Right ventricle myocardium superior (tissue), 1 donor: ENCODE measurements around the gene MMS19. TPM values are rescaled to one million over a fixed set of nuclear protein-coding genes. Genes with fewer than 3 reads are reported as not detected.
A peak's percentile ranks its signal among the peaks of the same experiment; 100 is the strongest.
"Not testable (repeated sequence)": the region's sequence is repeated elsewhere in the genome, so short reads cannot be mapped to it uniquely, and the experiment has no call there.

Source experiments
- ATAC-seq: fragments of 200-7000 bp; cut with Tn5 transposase; one replicate; pipeline ENCODE4 v1.9.1; 2020; ENCODE audit warnings: mild to moderate bottlenecking; ENCODE audit not compliant: poor library complexity
- DNase-seq: peaks from one replicate; pipeline ENCODE4 v3.0.0-alpha.2; 2020
- intact Hi-C: fragments of 100-400 bp; cut with DNase I; formaldehyde crosslinking; loops from one replicate; pipeline ENCODE4 v1.11.2; 2022
- total RNA-seq: library from RNA; stranded (reverse); fragmentation: NEBNext Ultra II Directional; extraction: Animal tissue kit (Norgen Biotek cat#: 25700); gene quantifications from one replicate; pipeline ENCODE4 v1.2.1, GENCODE V29; 2021
- donor health status: DM: no; HTN: yes; CAD: no; lungs with severe emphysema.

The MMS19 gene
- total RNA-seq, 1 donor from 2014 or later, result 34.0 TPM

- DNase-seq (no peak), ATAC-seq (no peak)
- intact Hi-C loops, result no loop called here
Observed at GRCh38 chr10:97481071-97481470, 17.2 kb downstream of the MMS19 start.

- intact Hi-C loops, result no loop called here
- ATAC-seq, result no peak
- no peak for DNase-seq
Observed at GRCh38 chr10:97479939-97480338, 18.3 kb downstream of the MMS19 start.

- intact Hi-C loops, DNase-seq, ATAC-seq: not testable (repeated sequence)
Observed at GRCh38 chr10:97479410-97479809, 18.8 kb downstream of the MMS19 start.

GRCh38 chr10:97475936-97476594, 22.2 kb downstream of the MMS19 start:
- ATAC-seq, result peak; percentile 86
- DNase-seq, result no peak
- intact Hi-C loops, result no loop called here

- intact Hi-C loops, result no loop called here
- ATAC-seq (no peak), DNase-seq (no peak)
Observed at GRCh38 chr10:97474918-97475317, 23.3 kb downstream of the MMS19 start.

- intact Hi-C loops, result loop anchor here (10.0 kb wide), 1 partner anchor 146 kb away; no protein-coding TSS in a partner anchor
- ATAC-seq, DNase-seq: not testable (repeated sequence)
Observed at GRCh38 chr10:97468781-97469180, 29.4 kb downstream of the MMS19 start.

- ATAC-seq (no peak), DNase-seq (no peak)
- intact Hi-C loops, result loop anchor here (10.0 kb wide), 1 partner anchor 147 kb away; no protein-coding TSS in a partner anchor
Observed at GRCh38 chr10:97468162-97468561, 30.1 kb downstream of the MMS19 start.

GRCh38 chr10:97466755-97467154, 31.5 kb downstream of the MMS19 start:
- ATAC-seq, result no peak
- DNase-seq, result no peak
- intact Hi-C loops, result loop anchor here (10.0 kb wide), 1 partner anchor 148 kb away; no protein-coding TSS in a partner anchor

- intact Hi-C loops, result loop anchor here (10.0 kb wide), 1 partner anchor 149 kb away; no protein-coding TSS in a partner anchor
- DNase-seq, result no peak
- no peak for ATAC-seq
Observed at GRCh38 chr10:97465982-97466381, 32.2 kb downstream of the MMS19 start.

GRCh38 chr10:97464226-97464625, 34.0 kb downstream of the MMS19 start:
- intact Hi-C loops, result loop anchor here (10.0 kb wide), 1 partner anchor 151 kb away; no protein-coding TSS in a partner anchor
- no peak for DNase-seq
- ATAC-seq, result peak; percentile 5

GRCh38 chr10:97463363-97464132, 34.7 kb downstream of the MMS19 start:
- DNase-seq (no peak), ATAC-seq (peak; percentile 70)
- intact Hi-C loops, result loop anchor here (2.0 to 10.0 kb wide), 2 partner anchors 89 to 151 kb away; no protein-coding TSS in a partner anchor

- DNase-seq (no peak), ATAC-seq (no peak)
- intact Hi-C loops, result loop anchor here (2.0 to 10.0 kb wide), 2 partner anchors 90 to 152 kb away; no protein-coding TSS in a partner anchor
Observed at GRCh38 chr10:97462309-97462708, 35.9 kb downstream of the MMS19 start.

- DNase-seq, result no peak
- no peak for ATAC-seq
- intact Hi-C loops, result loop anchor here (10.0 kb wide), 1 partner anchor 155 kb away; no protein-coding TSS in a partner anchor
Observed at GRCh38 chr10:97459933-97460332, 38.3 kb downstream of the MMS19 start.

- ATAC-seq (no peak), DNase-seq (no peak)
- intact Hi-C loops, result no loop called here
Observed at GRCh38 chr10:97459111-97459510, 39.1 kb downstream of the MMS19 start.

- ATAC-seq (no peak), DNase-seq (no peak)
- intact Hi-C loops, result no loop called here
Observed at GRCh38 chr10:97456686-97457065, 41.5 kb downstream of the MMS19 start.

GRCh38 chr10:97456034-97456685, 42.1 kb downstream of the MMS19 start:
- intact Hi-C loops, result no loop called here
- no peak for ATAC-seq

GRCh38 chr10:97454330-97455036, 43.7 kb downstream of the MMS19 start:
- intact Hi-C loops, result no loop called here
- peak; percentile 72 for ATAC-seq
- DNase-seq, result no peak

More at GRCh38 chr10:97456034-97456685, 42.1 kb downstream of the MMS19 start:
- no peak for DNase-seq

- DNase-seq, result no peak
- intact Hi-C loops, result no loop called here
- ATAC-seq, result no peak
Observed at GRCh38 chr10:97452352-97452751, 45.9 kb downstream of the MMS19 start.
